Central memory CD8-positive, alpha-beta T cell (primary cell): ENCODE measurements around the gene TMEM47.

ENCODE experiments used
- ATAC-seq: fragments of 150-1000 bp; cut with Tn5 transposase; replicated peaks from 2 replicates; pipeline ENCODE4 v1.10.0; 2022; ENCODE audit warnings: mild to moderate bottlenecking, moderate FRiP score, moderate number of reproducible peaks; ENCODE audit not compliant: poor library complexity, severe bottlenecking; ENCODE audit errors: extremely low read depth
- DNase-seq, 2 donors: peaks; one replicate each; pipeline ENCODE4 v3.0.0; 2021; ENCODE audit warnings: low spot score in 2 of 2
- H3K27ac Mint-ChIP-seq: one replicate; pipeline ENCODE4 v1.8.0; 2022; ENCODE audit warnings: low read depth, mild to moderate bottlenecking, moderate library complexity, mixed read lengths
- H3K27me3 Mint-ChIP-seq: one replicate; pipeline ENCODE4 v1.8.0; 2022; ENCODE audit warnings: mixed read lengths
- H3K36me3 Mint-ChIP-seq: one replicate; pipeline ENCODE4 v1.8.0; 2022; ENCODE audit warnings: mild to moderate bottlenecking, moderate library complexity, mixed read lengths; ENCODE audit not compliant: insufficient read depth
- H3K4me1 Mint-ChIP-seq: one replicate; pipeline ENCODE4 v1.8.0; 2022; ENCODE audit warnings: mixed read lengths
- H3K4me3 Mint-ChIP-seq: one replicate; pipeline ENCODE4 v1.8.0; 2022; ENCODE audit warnings: mild to moderate bottlenecking, moderate library complexity, mixed read lengths
- H3K9me3 Mint-ChIP-seq: one replicate; pipeline ENCODE4 v1.8.0; 2022; ENCODE audit warnings: mixed read lengths

TMEM47 gene

GRCh38 chrX:34632384-34632783, 24.7 kb downstream of the TMEM47 start:
- Mint-ChIP-seq H3K9me3 (no peaks in the 10 kb centered on the region), H3K27me3 (no peaks in the 10 kb centered on the region), H3K4me3 (no peak overlapping the region), H3K36me3 (no peaks in the 10 kb centered on the region), H3K4me1 (no peaks in the 10 kb centered on the region), H3K27ac (no peak overlapping the region)
- ATAC-seq: no peak
- no peak for DNase-seq

- H3K27me3 Mint-ChIP-seq: no peaks in the 10 kb centered on the region
- H3K9me3 Mint-ChIP-seq: no peaks in the 10 kb centered on the region
- H3K4me3 Mint-ChIP-seq: no peak overlapping the region
- no peaks in the 10 kb centered on the region for H3K36me3 Mint-ChIP-seq
- H3K4me1 Mint-ChIP-seq: no peaks in the 10 kb centered on the region
- H3K27ac Mint-ChIP-seq: no peak overlapping the region
- ATAC-seq (no peak), DNase-seq (no peak)
These were observed 25.4 kb downstream of the TMEM47 start for GRCh38 chrX:34631479-34632220.

- Mint-ChIP-seq H3K9me3 (no peaks in the 10 kb centered on the region), H3K4me1 (no peaks in the 10 kb centered on the region), H3K27ac (no peak overlapping the region), H3K27me3 (no peaks in the 10 kb centered on the region), H3K4me3 (no peak overlapping the region), H3K36me3 (no peaks in the 10 kb centered on the region)
- ATAC-seq (no peak), DNase-seq (no peak)
These were observed 27.5 kb downstream of the TMEM47 start for GRCh38 chrX:34629572-34629971.

- Mint-ChIP-seq H3K4me3 (no peak overlapping the region), H3K27ac (no peak overlapping the region), H3K27me3 (no peaks in the 10 kb centered on the region), H3K4me1 (no peaks in the 10 kb centered on the region), H3K36me3 (no peaks in the 10 kb centered on the region), H3K9me3 (no peaks in the 10 kb centered on the region)
- DNase-seq: no peak
- no peak for ATAC-seq
These were observed 32.7 kb downstream of the TMEM47 start for GRCh38 chrX:34624416-34624815.

- Mint-ChIP-seq H3K4me1 (no peaks in the 10 kb centered on the region), H3K27me3 (no peaks in the 10 kb centered on the region), H3K9me3 (peaks cover under 1% of the 10 kb centered on the region), H3K4me3 (no peak overlapping the region), H3K27ac (no peak overlapping the region), H3K36me3 (no peaks in the 10 kb centered on the region)
- DNase-seq: no peak
- ATAC-seq: no peak
These were observed 37.2 kb downstream of the TMEM47 start for GRCh38 chrX:34619920-34620319.

GRCh38 chrX:34612036-34612435, 45.0 kb downstream of the TMEM47 start:
- Mint-ChIP-seq H3K27me3 (no peaks in the 10 kb centered on the region), H3K27ac (no peak overlapping the region), H3K4me1 (no peaks in the 10 kb centered on the region), H3K9me3 (peaks cover 9% of the 10 kb centered on the region), H3K4me3 (no peak overlapping the region), H3K36me3 (no peaks in the 10 kb centered on the region)
- DNase-seq (no peak), ATAC-seq (no peak)

- ATAC-seq: no peak
- Mint-ChIP-seq H3K36me3 (no peaks in the 10 kb centered on the region), H3K4me3 (no peak overlapping the region), H3K4me1 (no peaks in the 10 kb centered on the region), H3K27ac (no peak overlapping the region), H3K27me3 (no peaks in the 10 kb centered on the region), H3K9me3 (peaks cover 15% of the 10 kb centered on the region)
- DNase-seq: no peak
These were observed 58.7 kb downstream of the TMEM47 start for GRCh38 chrX:34598362-34598761.

- H3K4me3 Mint-ChIP-seq: no peak overlapping the region
- DNase-seq: no peak
- ATAC-seq: no peak
- H3K27ac Mint-ChIP-seq: no peak overlapping the region
- H3K36me3 Mint-ChIP-seq: no peaks in the 10 kb centered on the region
- H3K9me3 Mint-ChIP-seq: peaks cover 6% of the 10 kb centered on the region
- no peaks in the 10 kb centered on the region for H3K27me3 Mint-ChIP-seq
- H3K4me1 Mint-ChIP-seq: no peaks in the 10 kb centered on the region
These were observed 70.1 kb downstream of the TMEM47 start for GRCh38 chrX:34586936-34587335.

GRCh38 chrX:34586346-34586911, 70.7 kb downstream of the TMEM47 start:
- H3K36me3 Mint-ChIP-seq: no peaks in the 10 kb centered on the region
- ATAC-seq (no peak), DNase-seq (no peak)
- H3K4me3 Mint-ChIP-seq: no peak overlapping the region
- no peaks in the 10 kb centered on the region for H3K4me1 Mint-ChIP-seq
- H3K9me3 Mint-ChIP-seq: peaks cover 6% of the 10 kb centered on the region
- no peak overlapping the region for H3K27ac Mint-ChIP-seq
- no peaks in the 10 kb centered on the region for H3K27me3 Mint-ChIP-seq

GRCh38 chrX:34585561-34585960, 71.5 kb downstream of the TMEM47 start:
- H3K4me3 Mint-ChIP-seq: no peak overlapping the region
- H3K4me1 Mint-ChIP-seq: no peaks in the 10 kb centered on the region
- H3K27me3 Mint-ChIP-seq: no peaks in the 10 kb centered on the region
- DNase-seq (no peak), ATAC-seq (no peak)
- H3K27ac Mint-ChIP-seq: no peak overlapping the region
- no peaks in the 10 kb centered on the region for H3K36me3 Mint-ChIP-seq
- H3K9me3 Mint-ChIP-seq: peaks cover 6% of the 10 kb centered on the region

GRCh38 chrX:34584781-34585180, 72.3 kb downstream of the TMEM47 start:
- no peak for DNase-seq
- peaks cover 6% of the 10 kb centered on the region for H3K9me3 Mint-ChIP-seq
- no peak overlapping the region for H3K27ac Mint-ChIP-seq
- H3K27me3 Mint-ChIP-seq: no peaks in the 10 kb centered on the region
- H3K4me1 Mint-ChIP-seq: no peaks in the 10 kb centered on the region
- no peak overlapping the region for H3K4me3 Mint-ChIP-seq
- no peak for ATAC-seq
- no peaks in the 10 kb centered on the region for H3K36me3 Mint-ChIP-seq

GRCh38 chrX:34580069-34580468, 77.0 kb downstream of the TMEM47 start:
- H3K4me1 Mint-ChIP-seq: no peaks in the 10 kb centered on the region
- H3K27ac Mint-ChIP-seq: no peak overlapping the region
- no peak overlapping the region for H3K4me3 Mint-ChIP-seq
- no peaks in the 10 kb centered on the region for H3K9me3 Mint-ChIP-seq
- no peaks in the 10 kb centered on the region for H3K36me3 Mint-ChIP-seq
- no peaks in the 10 kb centered on the region for H3K27me3 Mint-ChIP-seq
- ATAC-seq: no peak
- no peak for DNase-seq

GRCh38 chrX:34578237-34578636, 78.8 kb downstream of the TMEM47 start:
- no peak for ATAC-seq

More at GRCh38 chrX:34578237-34578636, 78.8 kb downstream of the TMEM47 start:
- Mint-ChIP-seq H3K36me3 (no peaks in the 10 kb centered on the region), H3K27me3 (no peaks in the 10 kb centered on the region), H3K9me3 (no peaks in the 10 kb centered on the region), H3K4me1 (no peaks in the 10 kb centered on the region), H3K27ac (no peak overlapping the region), H3K4me3 (no peak overlapping the region)
- no peak for DNase-seq
